ENCODE results near the gene CXCL1.

Gene CXCL1

GRCh38 chr4:73870260-73870659 is 1.1 kb downstream of the CXCL1 start:
- no peak overlapping the region for H3K27ac ChIP-seq
- no peak for TF ChIP-seq CTCF (conservative IDR thresholded peaks at IDR 0.05)

DNA sequence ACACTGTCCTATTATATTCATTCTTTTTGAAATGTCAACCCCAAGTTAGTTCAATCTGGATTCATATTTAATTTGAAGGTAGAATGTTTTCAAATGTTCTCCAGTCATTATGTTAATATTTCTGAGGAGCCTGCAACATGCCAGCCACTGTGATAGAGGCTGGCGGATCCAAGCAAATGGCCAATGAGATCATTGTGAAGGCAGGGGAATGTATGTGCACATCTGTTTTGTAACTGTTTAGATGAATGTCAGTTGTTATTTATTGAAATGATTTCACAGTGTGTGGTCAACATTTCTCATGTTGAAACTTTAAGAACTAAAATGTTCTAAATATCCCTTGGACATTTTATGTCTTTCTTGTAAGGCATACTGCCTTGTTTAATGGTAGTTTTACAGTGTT is 1.6 kb downstream of the CXCL1 start:
- TF ChIP-seq CTCF (conservative IDR thresholded peaks at IDR 0.05): no peak
- H3K27ac ChIP-seq: no peak overlapping the region

GRCh38 chr4:73871511-73872310 is 2.5 kb downstream of the CXCL1 start:
- no peak for TF ChIP-seq CTCF (conservative IDR thresholded peaks at IDR 0.05)
- no peak overlapping the region for H3K27ac ChIP-seq

DNA sequence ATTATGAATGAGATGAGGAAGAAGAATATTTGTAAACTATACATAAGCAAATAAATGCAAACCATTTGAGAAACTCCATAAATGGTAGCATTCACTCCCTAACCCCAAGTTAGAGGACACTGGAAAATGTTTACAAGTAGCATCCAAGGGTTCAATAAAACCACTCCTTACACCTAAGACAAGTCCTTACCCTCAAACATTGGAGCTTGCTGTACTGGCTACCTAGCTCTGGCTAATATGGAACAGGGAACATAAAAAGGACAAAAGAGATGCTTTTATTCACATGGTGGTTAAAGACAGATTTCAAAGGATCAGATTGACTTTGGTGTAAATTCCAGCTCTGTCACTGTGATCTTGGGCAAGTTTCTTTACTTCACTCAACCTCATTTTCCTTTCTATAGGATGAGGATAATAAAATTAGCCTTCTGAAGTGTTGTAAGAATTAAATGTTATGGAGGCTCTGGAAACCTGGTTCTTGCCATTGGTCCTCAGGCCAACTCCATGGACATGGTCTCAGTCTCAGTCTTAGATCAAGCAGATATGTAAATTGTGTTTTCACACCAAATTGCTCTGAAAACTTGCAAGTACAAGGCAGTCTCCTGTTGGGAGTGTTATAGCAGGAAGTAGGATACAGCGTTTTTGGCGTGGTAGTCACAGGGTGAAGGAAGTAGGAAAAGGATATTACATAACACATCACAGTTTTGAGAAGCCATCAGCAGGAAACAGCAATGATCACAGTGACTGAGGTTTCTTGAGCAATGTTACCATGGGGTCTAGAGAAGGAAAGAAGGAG is 3.3 kb downstream of the CXCL1 start:
- TF ChIP-seq CTCF (conservative IDR thresholded peaks at IDR 0.05): no peak
- no peak overlapping the region for H3K27ac ChIP-seq

- no peak for TF ChIP-seq CTCF (conservative IDR thresholded peaks at IDR 0.05)
- no peak overlapping the region for H3K27ac ChIP-seq
Measured at GRCh38 chr4:73874386-73874785, 5.2 kb downstream of the CXCL1 start.

- no peak for TF ChIP-seq CTCF (conservative IDR thresholded peaks at IDR 0.05)
- H3K27ac ChIP-seq: no peak overlapping the region
Measured at GRCh38 chr4:73875401-73875800, 6.2 kb downstream of the CXCL1 start.

DNA sequence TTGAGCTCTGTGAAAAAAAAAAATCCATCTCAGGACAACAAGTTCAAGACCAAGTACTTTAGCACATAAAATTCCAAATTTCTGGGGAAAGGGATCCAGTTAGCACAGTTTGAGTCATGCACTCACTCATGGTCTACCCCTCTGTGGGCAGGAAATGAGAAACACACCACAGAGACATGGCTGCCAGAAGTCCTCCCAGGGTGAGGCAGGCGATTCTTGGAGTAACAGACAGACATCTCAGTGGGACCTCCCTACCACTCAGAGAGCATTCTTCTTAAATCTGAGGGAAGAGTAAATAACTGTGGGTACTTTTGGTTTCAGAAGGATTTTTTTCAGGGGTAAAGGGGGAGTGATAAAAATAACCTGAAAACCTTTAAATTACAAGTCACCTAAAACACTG is 14.1 kb downstream of the CXCL1 start:
- TF ChIP-seq CTCF (conservative IDR thresholded peaks at IDR 0.05): no peak
- no peak overlapping the region for H3K27ac ChIP-seq
